Glutamatergic neuron (in vitro differentiated cells): Measurements from ENCODE around the gene BIRC5. TPM values are rescaled to one million over a fixed set of nuclear protein-coding genes. Genes with fewer than 3 reads are reported as not detected.

Experiments
- DNase-seq: peaks from one replicate; pipeline ENCODE4 v3.0.0; 2022
- H3K27ac Mint-ChIP-seq: one replicate; pipeline ENCODE4 v1.8.0; 2020; ENCODE audit warnings: mild to moderate bottlenecking, mixed read lengths, inconsistent platforms; ENCODE audit not compliant: unreplicated experiment
- H3K27me3 Mint-ChIP-seq: one replicate; pipeline ENCODE4 v1.8.0; 2020; ENCODE audit warnings: mild to moderate bottlenecking, moderate library complexity, mixed read lengths, inconsistent platforms; ENCODE audit not compliant: unreplicated experiment
- H3K36me3 Mint-ChIP-seq: one replicate; pipeline ENCODE4 v1.8.0; 2020; ENCODE audit warnings: mild to moderate bottlenecking, mixed read lengths, inconsistent platforms; ENCODE audit not compliant: unreplicated experiment
- H3K4me1 Mint-ChIP-seq: one replicate; pipeline ENCODE4 v1.8.0; 2020; ENCODE audit warnings: mild to moderate bottlenecking, low read depth, mixed read lengths, inconsistent platforms; ENCODE audit not compliant: unreplicated experiment
- H3K4me3 Mint-ChIP-seq: one replicate; pipeline ENCODE4 v1.8.0; 2020; ENCODE audit warnings: mild to moderate bottlenecking, mixed read lengths, inconsistent platforms; ENCODE audit not compliant: unreplicated experiment
- H3K9me3 Mint-ChIP-seq: one replicate; pipeline ENCODE4 v1.8.0; 2020; ENCODE audit warnings: mild to moderate bottlenecking, moderate library complexity, mixed read lengths, inconsistent platforms; ENCODE audit not compliant: unreplicated experiment
- total RNA-seq: library from RNA; stranded (reverse); fragmentation: NEBNext Ultra II Directional; extraction: Animal tissue kit (Norgen Biotek cat#: 25700); gene quantifications from one replicate; pipeline ENCODE4 v1.2.1, GENCODE V29; 2021; ENCODE audit not compliant: unreplicated experiment
- TF ChIP-seq, protein P1 (sequence below): fragments of 200-600 bp; sonication (generic); IDR thresholded peaks from one replicate; pipeline ENCODE4 v1.5.0; 2021; ENCODE audit not compliant: partially characterized antibody, unreplicated experiment

The BIRC5 gene
- total RNA-seq, 1 donor from 2014 or later: 14.5 TPM

DNA sequence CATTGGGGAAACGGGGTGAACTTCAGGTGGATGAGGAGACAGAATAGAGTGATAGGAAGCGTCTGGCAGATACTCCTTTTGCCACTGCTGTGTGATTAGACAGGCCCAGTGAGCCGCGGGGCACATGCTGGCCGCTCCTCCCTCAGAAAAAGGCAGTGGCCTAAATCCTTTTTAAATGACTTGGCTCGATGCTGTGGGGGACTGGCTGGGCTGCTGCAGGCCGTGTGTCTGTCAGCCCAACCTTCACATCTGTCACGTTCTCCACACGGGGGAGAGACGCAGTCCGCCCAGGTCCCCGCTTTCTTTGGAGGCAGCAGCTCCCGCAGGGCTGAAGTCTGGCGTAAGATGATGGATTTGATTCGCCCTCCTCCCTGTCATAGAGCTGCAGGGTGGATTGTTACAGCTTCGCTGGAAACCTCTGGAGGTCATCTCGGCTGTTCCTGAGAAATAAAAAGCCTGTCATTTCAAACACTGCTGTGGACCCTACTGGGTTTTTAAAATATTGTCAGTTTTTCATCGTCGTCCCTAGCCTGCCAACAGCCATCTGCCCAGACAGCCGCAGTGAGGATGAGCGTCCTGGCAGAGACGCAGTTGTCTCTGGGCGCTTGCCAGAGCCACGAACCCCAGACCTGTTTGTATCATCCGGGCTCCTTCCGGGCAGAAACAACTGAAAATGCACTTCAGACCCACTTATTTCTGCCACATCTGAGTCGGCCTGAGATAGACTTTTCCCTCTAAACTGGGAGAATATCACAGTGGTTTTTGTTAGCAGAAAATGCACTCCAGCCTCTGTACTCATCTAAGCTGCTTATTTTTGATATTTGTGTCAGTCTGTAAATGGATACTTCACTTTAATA, 10.4 kb downstream of the BIRC5 start:
- H3K4me1 Mint-ChIP-seq: peaks cover 23% of the 10 kb centered on the region
- H3K27ac Mint-ChIP-seq: peak overlapping the region; percentile 83
- peaks cover 2% of the 10 kb centered on the region for H3K27me3 Mint-ChIP-seq
- TF ChIP-seq, protein P1, sequence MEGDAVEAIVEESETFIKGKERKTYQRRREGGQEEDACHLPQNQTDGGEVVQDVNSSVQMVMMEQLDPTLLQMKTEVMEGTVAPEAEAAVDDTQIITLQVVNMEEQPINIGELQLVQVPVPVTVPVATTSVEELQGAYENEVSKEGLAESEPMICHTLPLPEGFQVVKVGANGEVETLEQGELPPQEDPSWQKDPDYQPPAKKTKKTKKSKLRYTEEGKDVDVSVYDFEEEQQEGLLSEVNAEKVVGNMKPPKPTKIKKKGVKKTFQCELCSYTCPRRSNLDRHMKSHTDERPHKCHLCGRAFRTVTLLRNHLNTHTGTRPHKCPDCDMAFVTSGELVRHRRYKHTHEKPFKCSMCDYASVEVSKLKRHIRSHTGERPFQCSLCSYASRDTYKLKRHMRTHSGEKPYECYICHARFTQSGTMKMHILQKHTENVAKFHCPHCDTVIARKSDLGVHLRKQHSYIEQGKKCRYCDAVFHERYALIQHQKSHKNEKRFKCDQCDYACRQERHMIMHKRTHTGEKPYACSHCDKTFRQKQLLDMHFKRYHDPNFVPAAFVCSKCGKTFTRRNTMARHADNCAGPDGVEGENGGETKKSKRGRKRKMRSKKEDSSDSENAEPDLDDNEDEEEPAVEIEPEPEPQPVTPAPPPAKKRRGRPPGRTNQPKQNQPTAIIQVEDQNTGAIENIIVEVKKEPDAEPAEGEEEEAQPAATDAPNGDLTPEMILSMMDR: no peak
- no peak for DNase-seq
- H3K9me3 Mint-ChIP-seq: peaks cover 7% of the 10 kb centered on the region
- peak overlapping the region; percentile 51 for H3K4me3 Mint-ChIP-seq
- H3K36me3 Mint-ChIP-seq: no peaks in the 10 kb centered on the region

DNA sequence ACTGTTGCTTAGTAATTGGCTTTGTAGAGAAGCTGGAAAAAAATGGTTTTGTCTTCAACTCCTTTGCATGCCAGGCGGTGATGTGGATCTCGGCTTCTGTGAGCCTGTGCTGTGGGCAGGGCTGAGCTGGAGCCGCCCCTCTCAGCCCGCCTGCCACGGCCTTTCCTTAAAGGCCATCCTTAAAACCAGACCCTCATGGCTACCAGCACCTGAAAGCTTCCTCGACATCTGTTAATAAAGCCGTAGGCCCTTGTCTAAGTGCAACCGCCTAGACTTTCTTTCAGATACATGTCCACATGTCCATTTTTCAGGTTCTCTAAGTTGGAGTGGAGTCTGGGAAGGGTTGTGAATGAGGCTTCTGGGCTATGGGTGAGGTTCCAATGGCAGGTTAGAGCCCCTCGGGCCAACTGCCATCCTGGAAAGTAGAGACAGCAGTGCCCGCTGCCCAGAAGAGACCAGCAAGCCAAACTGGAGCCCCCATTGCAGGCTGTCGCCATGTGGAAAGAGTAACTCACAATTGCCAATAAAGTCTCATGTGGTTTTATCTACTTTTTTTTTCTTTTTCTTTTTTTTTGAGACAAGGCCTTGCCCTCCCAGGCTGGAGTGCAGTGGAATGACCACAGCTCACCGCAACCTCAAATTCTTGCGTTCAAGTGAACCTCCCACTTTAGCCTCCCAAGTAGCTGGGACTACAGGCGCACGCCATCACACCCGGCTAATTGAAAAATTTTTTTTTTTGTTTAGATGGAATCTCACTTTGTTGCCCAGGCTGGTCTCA, 11.2 kb downstream of the BIRC5 start:
- no peak overlapping the region for H3K27ac Mint-ChIP-seq
- TF ChIP-seq, protein P1: no peak
- no peak for DNase-seq
- H3K36me3 Mint-ChIP-seq: no peaks in the 10 kb centered on the region
- peaks cover 7% of the 10 kb centered on the region for H3K9me3 Mint-ChIP-seq
- H3K4me3 Mint-ChIP-seq: no peak overlapping the region
- H3K4me1 Mint-ChIP-seq: peaks cover 20% of the 10 kb centered on the region
- peaks cover 2% of the 10 kb centered on the region for H3K27me3 Mint-ChIP-seq

DNA sequence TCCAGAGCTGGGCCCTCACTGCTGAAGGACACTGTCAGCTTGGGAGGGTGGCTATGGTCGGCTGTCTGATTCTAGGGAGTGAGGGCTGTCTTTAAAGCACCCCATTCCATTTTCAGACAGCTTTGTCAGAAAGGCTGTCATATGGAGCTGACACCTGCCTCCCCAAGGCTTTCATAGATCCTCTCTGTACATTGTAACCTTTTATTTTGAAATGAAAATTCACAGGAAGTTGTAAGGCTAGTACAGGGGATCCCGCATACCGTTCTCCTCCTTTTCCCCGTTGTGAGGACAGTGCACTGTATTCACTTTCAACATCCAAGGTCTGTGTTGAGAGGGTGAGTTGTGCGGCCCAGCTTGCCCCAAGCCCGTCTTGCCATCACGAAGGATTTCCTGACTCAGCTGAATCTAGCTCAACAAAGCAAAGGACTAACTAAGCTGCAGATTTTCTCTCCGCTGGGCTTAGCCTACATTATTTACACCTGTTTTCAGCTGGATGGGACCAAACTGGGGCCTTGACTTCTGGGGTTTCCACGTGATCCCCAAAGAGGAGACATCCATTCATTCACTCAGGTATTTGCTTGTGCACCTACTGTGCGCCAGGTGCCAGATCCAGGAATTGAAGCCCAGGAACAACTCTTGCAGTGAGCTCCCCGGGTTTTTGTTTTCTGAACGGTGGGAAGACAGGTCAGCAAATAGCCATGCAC, 12.2 kb downstream of the BIRC5 start:
- Mint-ChIP-seq H3K27ac (no peak overlapping the region), H3K4me3 (no peak overlapping the region), H3K36me3 (no peaks in the 10 kb centered on the region), H3K9me3 (peaks cover 7% of the 10 kb centered on the region), H3K4me1 (peaks cover 20% of the 10 kb centered on the region), H3K27me3 (peaks cover 4% of the 10 kb centered on the region)
- TF ChIP-seq, protein P1: no peak
- no peak for DNase-seq

DNA sequence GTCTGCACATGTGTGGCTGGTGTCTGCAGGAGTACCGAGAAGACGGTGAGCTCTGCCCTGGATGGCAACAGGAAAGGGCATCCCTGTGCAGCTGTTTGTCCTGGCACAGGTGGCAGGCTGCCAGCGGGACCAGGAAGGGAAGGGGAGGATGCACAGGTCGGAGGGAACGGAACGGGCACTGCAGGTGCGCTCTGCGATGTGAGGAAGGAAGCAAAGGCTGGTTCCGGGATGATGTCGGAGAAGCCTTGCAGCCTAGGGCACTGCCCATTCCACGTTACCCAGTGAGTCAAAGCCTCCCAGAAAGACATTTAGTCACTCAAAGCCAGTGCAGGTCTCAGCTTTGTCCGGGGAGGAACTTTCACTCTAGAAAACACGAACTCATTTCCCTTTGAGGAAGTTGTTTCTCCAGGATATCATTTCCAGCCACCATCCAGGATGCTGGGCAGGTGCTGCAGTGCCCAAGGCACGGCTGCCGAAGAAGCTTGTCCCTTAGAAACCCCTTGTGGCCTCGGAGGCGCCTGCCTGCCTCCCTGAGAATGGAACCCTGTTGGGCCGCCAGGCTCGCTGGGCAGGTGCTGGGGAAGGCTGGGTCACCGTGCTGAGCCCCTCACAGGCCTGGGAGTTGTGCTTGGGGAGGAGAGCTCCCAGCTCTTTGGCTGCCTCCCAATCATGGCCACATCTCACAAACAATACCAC, 12.9 kb downstream of the BIRC5 start:
- Mint-ChIP-seq H3K4me1 (peaks cover 20% of the 10 kb centered on the region), H3K27ac (no peak overlapping the region), H3K36me3 (no peaks in the 10 kb centered on the region), H3K9me3 (peaks cover 7% of the 10 kb centered on the region), H3K4me3 (no peak overlapping the region), H3K27me3 (peaks cover 4% of the 10 kb centered on the region)
- no peak for DNase-seq
- TF ChIP-seq, protein P1: no peak
